Smooth muscle cell (in vitro differentiated cells): ENCODE data around the gene NPBWR2. TPM values are rescaled to one million over a fixed set of nuclear protein-coding genes. Genes with fewer than 3 reads are reported as not detected.

Source experiments
- DNase-seq: peaks from one replicate; lab custom pipeline; 2025; ENCODE audit not compliant: unreplicated experiment; lab: John Stamatoyannopoulos, UW
- H2AFZ ChIP-seq: fragments of 200-600 bp; sonication (generic); 2 replicates; pipeline ENCODE4 v1.6.0; 2016; ENCODE audit warnings: antibody characterized with exemption, low read depth, mild to moderate bottlenecking
- H3F3A ChIP-seq: fragments of 200-600 bp; sonication (generic); 2 replicates; pipeline ENCODE4 v1.6.0; 2017; ENCODE audit warnings: antibody characterized with exemption, low read depth
- H3K27ac ChIP-seq: fragments of 200-600 bp; sonication (generic); 2 replicates; pipeline ENCODE4 v1.5.1; 2016; ENCODE audit warnings: low read depth, mild to moderate bottlenecking
- H3K27me3 ChIP-seq: fragments of 200-600 bp; sonication (generic); 2 replicates; pipeline ENCODE4 v1.6.1; 2016; ENCODE audit warnings: low read depth, mild to moderate bottlenecking
- H3K36me3 ChIP-seq: fragments of 200-600 bp; sonication (generic); 2 replicates; pipeline ENCODE4 v1.5.1; 2016; ENCODE audit warnings: low read depth
- H3K4me1 ChIP-seq: fragments of 200-600 bp; sonication (generic); 2 replicates; pipeline ENCODE4 v1.5.1; 2016; ENCODE audit warnings: low read depth
- H3K4me2 ChIP-seq: fragments of 200-600 bp; sonication (generic); 2 replicates; pipeline ENCODE4 v1.6.0; 2016; ENCODE audit warnings: mild to moderate bottlenecking
- H3K4me3 ChIP-seq: fragments of 200-600 bp; sonication (generic); 2 replicates; pipeline ENCODE4 v1.5.1; 2016; ENCODE audit warnings: mild to moderate bottlenecking
- H3K79me2 ChIP-seq: fragments of 200-600 bp; sonication (generic); 2 replicates; pipeline ENCODE4 v1.6.0; 2016; ENCODE audit warnings: low read depth, mild to moderate bottlenecking
- H3K9ac ChIP-seq: fragments of 200-600 bp; sonication (generic); 2 replicates; pipeline ENCODE4 v1.6.0; 2016; ENCODE audit warnings: low read depth
- H3K9me3 ChIP-seq: fragments of 200-600 bp; sonication (generic); replicated peaks from 2 replicates; pipeline ENCODE4 v1.5.1; 2016; ENCODE audit warnings: low read depth
- H4K20me1 ChIP-seq: fragments of 200-600 bp; sonication (generic); 2 replicates; pipeline ENCODE4 v1.6.0; 2016; ENCODE audit warnings: low read depth
- CTCF ChIP-seq: fragments of 200-600 bp; sonication (generic); IDR thresholded peaks from 2 replicates; pipeline ENCODE4 v1.5.1; 2017; ENCODE audit warnings: borderline replicate concordance, mild to moderate bottlenecking, antibody characterized with exemption; ENCODE audit not compliant: insufficient read depth, poor library complexity, severe bottlenecking
- WGBS: methylation state at CpG from one replicate; pipeline ENCODE4 v1.1.7; 2016; ENCODE audit warnings: low lambda C conversion rate; 5-methylcytosine and 5-hydroxymethylcytosine counted together
- polyA plus RNA-seq: library from polyadenylated mRNA; unstranded; fragments of >200 nt; fragmentation: Nextera tagmentation; extraction: Ambion mirVana; gene quantifications from 2 replicates; pipeline ENCODE4 v1.2.1, GENCODE V29; 2016
- total RNA-seq: library from RNA; depleted of rRNA; stranded (reverse); fragments of >200 nt; gene quantifications from 2 replicates; pipeline ENCODE4 v1.2.3, GENCODE V29; 2014

NPBWR2 gene
- total and polyA plus RNA-seq, 2 experiments from 2014 or later: not detected

DNA sequence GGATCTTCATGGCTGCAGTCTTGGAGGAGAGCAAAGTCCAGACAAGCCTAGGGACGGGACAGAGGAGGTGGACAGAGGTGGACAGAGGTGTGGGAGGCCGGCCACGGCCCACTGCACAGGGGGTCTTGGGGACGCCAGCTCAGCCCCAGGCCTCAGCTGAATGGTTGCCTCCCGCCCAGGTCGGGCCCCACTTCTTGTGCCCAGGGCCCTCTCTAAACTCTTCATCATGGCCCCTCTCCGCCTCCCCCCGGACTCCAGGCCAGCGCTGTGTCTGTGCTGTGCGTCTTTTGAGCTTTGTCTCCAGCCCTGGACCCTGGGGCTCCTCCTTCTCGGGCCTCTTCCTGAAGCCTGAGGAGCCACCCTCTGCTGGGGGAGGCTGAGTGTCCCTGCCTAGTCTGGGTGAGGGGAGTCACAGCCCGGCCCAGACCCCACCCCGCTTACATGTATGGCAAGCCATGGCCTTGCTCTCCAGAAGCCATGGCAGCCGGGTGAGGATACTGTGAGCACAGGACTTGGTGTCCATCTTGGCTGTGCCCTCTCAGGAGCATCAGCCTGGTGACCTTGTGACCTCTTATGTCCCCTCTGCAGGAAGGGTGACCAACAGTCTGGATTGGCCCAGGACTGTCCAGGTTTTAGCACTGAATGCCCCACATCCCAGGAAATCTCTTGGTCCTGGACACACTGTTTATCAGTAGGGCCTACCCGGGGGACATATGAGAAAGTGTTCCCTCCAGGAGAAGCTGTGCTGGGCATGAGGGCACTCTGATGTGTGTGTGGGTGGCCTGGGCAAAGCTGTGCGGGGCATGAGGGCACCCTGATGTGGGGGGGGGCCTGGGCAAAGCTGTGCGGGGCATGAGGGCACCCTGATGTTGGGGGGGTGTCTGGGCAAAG lies 9.4 kb upstream of the NPBWR2 start:
- H2AFZ ChIP-seq: no peak overlapping the region
- TF ChIP-seq CTCF: no peak
- H3K9me3 ChIP-seq: no peaks in the 10 kb centered on the region
- no peaks in the 10 kb centered on the region for H3K79me2 ChIP-seq
- no peak overlapping the region for H3K9ac ChIP-seq
- H3K4me3 ChIP-seq: no peak overlapping the region
- 90% methylated on average over 17 of the region's 17 CpGs for WGBS
- no peak for DNase-seq
- H3K27me3 ChIP-seq: peaks cover 7% of the 10 kb centered on the region
- H4K20me1 ChIP-seq: no peaks in the 10 kb centered on the region
- no peaks in the 10 kb centered on the region for H3K36me3 ChIP-seq
- no peaks in the 10 kb centered on the region for H3K4me1 ChIP-seq
- H3F3A ChIP-seq: no peaks in the 10 kb centered on the region
- no peak overlapping the region for H3K27ac ChIP-seq
- no peak overlapping the region for H3K4me2 ChIP-seq

GRCh38 chr20:64116016-64116415 lies 8.7 kb upstream of the NPBWR2 start:
- H2AFZ ChIP-seq: no peak overlapping the region
- no peaks in the 10 kb centered on the region for H3F3A ChIP-seq
- no peak overlapping the region for H3K4me3 ChIP-seq
- DNase-seq: no peak
- no peaks in the 10 kb centered on the region for H3K36me3 ChIP-seq
- H3K27ac ChIP-seq: no peak overlapping the region
- no peaks in the 10 kb centered on the region for H3K4me1 ChIP-seq
- no peak for TF ChIP-seq CTCF
- no peaks in the 10 kb centered on the region for H4K20me1 ChIP-seq
- H3K4me2 ChIP-seq: no peak overlapping the region
- no peaks in the 10 kb centered on the region for H3K9me3 ChIP-seq
- peaks cover under 1% of the 10 kb centered on the region for H3K27me3 ChIP-seq
- WGBS: 93% methylated on average over 21 of the region's 21 CpGs
- H3K9ac ChIP-seq: no peak overlapping the region
- no peaks in the 10 kb centered on the region for H3K79me2 ChIP-seq

- Histone ChIP-seq H4K20me1 (no peaks in the 10 kb centered on the region), H2AFZ (no peak overlapping the region), H3K79me2 (no peaks in the 10 kb centered on the region), H3K27me3 (no peaks in the 10 kb centered on the region), H3K36me3 (no peaks in the 10 kb centered on the region), H3K4me1 (no peaks in the 10 kb centered on the region), H3K4me2 (no peak overlapping the region), H3K4me3 (no peak overlapping the region), H3K9ac (no peak overlapping the region), H3K9me3 (no peaks in the 10 kb centered on the region), H3F3A (no peaks in the 10 kb centered on the region), H3K27ac (no peak overlapping the region)
- 83% methylated on average over 14 of the region's 14 CpGs for WGBS
- no peak for DNase-seq
- no peak for TF ChIP-seq CTCF
Observed at GRCh38 chr20:64115171-64115911, 8.0 kb upstream of the NPBWR2 start.
